Natural killer cell (primary cell): Measurements from ENCODE around the gene EVI5. TPM values are rescaled to one million over a fixed set of nuclear protein-coding genes. Genes with fewer than 3 reads are reported as not detected.

Experiments used
- ATAC-seq, 3 donors: fragments of 150-1000 bp in 2 of 3; fragments of 200-7000 bp in 1 of 3; cut with Tn5 transposase; 1 replicate in 1 of 3; 2 replicates in 2 of 3; pipeline ENCODE4 v1.10.0; 2021; ENCODE audit warnings: mild to moderate bottlenecking in 2 of 3, moderate library complexity in 2 of 3
- DNase-seq, 2 donors: peaks; one replicate each; pipeline versions ENCODE4 v3.0.0 to v3.0.0-alpha.2; 2013 to 2021; ENCODE audit warnings: mixed read lengths in 1 of 2
- H3K27ac ChIP-seq: one replicate; pipeline ENCODE4 v1.5.1; 2013; ENCODE audit warnings: mild to moderate bottlenecking, low read length
- H3K27me3 ChIP-seq: one replicate; pipeline ENCODE4 v1.6.1; 2013; ENCODE audit warnings: low read length; ENCODE audit not compliant: control insufficient read depth, insufficient read depth
- H3K36me3 ChIP-seq: one replicate; pipeline ENCODE4 v1.6.1; 2013; ENCODE audit warnings: low read length; ENCODE audit not compliant: control insufficient read depth, insufficient read depth
- H3K4me1 ChIP-seq: one replicate; pipeline ENCODE4 v1.6.1; 2013; ENCODE audit warnings: low read length; ENCODE audit not compliant: control insufficient read depth, insufficient read depth
- H3K4me3 ChIP-seq: one replicate; pipeline ENCODE4 v1.5.1; 2013; ENCODE audit warnings: low read length
- H3K9me3 ChIP-seq: one replicate; pipeline ENCODE4 v1.6.1; 2013; ENCODE audit warnings: low read length; ENCODE audit not compliant: control insufficient read depth, insufficient read depth
- H3K27ac Mint-ChIP-seq, 2 donors: one replicate each; pipeline ENCODE4 v1.8.0; 2022; ENCODE audit warnings: mild to moderate bottlenecking in 2 of 2, mixed read lengths in 2 of 2, moderate library complexity in 1 of 2
- H3K27me3 Mint-ChIP-seq, 2 donors: one replicate each; pipeline ENCODE4 v1.8.0; 2022; ENCODE audit warnings: low read depth in 2 of 2, mixed read lengths in 2 of 2
- H3K36me3 Mint-ChIP-seq: one replicate; pipeline ENCODE4 v1.8.0; 2022; ENCODE audit warnings: mixed read lengths
- H3K4me1 Mint-ChIP-seq, 2 donors: one replicate each; pipeline ENCODE4 v1.8.0; 2022; ENCODE audit warnings: mixed read lengths in 2 of 2
- H3K4me3 Mint-ChIP-seq: one replicate; pipeline ENCODE4 v1.8.0; 2022; ENCODE audit warnings: mild to moderate bottlenecking, moderate library complexity, mixed read lengths
- H3K9me3 Mint-ChIP-seq, 2 donors: one replicate each; pipeline ENCODE4 v1.8.0; 2022; ENCODE audit warnings: mixed read lengths in 2 of 2
- WGBS: methylation state at CpG from one replicate; pipeline ENCODE4 v1.1.7; 2013; ENCODE audit warnings: missing lambda C conversion rate; ENCODE audit not compliant: insufficient coverage; 5-methylcytosine and 5-hydroxymethylcytosine counted together
- intact Hi-C: fragments of 100-400 bp; cut with micrococcal nuclease; formaldehyde crosslinking; loops from one replicate; pipeline ENCODE4 v1.14.2; 2022
- total RNA-seq, 4 donors: library from RNA; stranded (reverse); fragments of 120-200 nt in 1 of 4; gene quantifications; one replicate each; pipeline versions ENCODE4 v1.2.3 to v1.2.4, GENCODE V29; 2013 to 2022
- TF ChIP-seq, protein P1 (sequence below): fragments of 200-600 bp; IDR thresholded peaks from one replicate; pipeline ENCODE4 v1.8.0; 2022; ENCODE audit warnings: antibody characterized with exemption

EVI5 gene
- total RNA-seq, 3 donors from 2014 or later (not counting 1 experiment from before 2014, with no cell fraction given) = 3.9 to 6.0 (median 5.5) TPM

DNA sequence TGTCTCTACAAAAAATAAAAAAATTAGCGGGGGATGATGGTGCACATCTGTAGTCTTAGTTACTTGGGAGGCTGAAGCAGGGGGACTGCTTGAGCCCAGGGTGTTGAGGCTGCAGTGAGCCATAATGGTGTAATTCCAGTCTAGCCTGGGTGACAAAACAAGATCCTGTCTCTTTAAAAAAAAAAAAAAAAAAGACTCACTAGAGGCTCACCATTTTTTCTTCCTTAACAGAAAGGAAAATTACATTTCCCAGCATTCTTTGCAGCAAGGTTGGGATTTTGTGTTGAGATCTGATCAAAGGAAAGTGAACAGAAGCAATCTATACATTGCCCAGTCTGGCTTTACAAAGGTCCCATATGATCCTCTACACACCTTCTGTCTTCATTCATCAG, 319.7 kb downstream of the EVI5 start:
- Histone ChIP-seq H3K4me3 (no peak overlapping the region), H3K9me3 (no peaks in the 10 kb centered on the region), H3K27me3 (no peaks in the 10 kb centered on the region), H3K36me3 (no peaks in the 10 kb centered on the region), H3K27ac (no peak overlapping the region), H3K4me1 (peaks cover 23% of the 10 kb centered on the region)
- H3K27me3 Mint-ChIP-seq = no peaks in the 10 kb centered on the region
- no peaks in the 10 kb centered on the region for H3K9me3 Mint-ChIP-seq
- H3K36me3 Mint-ChIP-seq = no peaks in the 10 kb centered on the region
- H3K4me3 Mint-ChIP-seq = no peak overlapping the region
- peak overlapping the region; percentile 82 to 85 for H3K27ac Mint-ChIP-seq
- ATAC-seq (peak in 2 of 3 donors; percentile 9 to 13), DNase-seq (no peak)
- intact Hi-C loops = no loop called here
- peaks cover 49 to 58% of the 10 kb centered on the region in 2 donors for H3K4me1 Mint-ChIP-seq
- TF ChIP-seq, protein P1, sequence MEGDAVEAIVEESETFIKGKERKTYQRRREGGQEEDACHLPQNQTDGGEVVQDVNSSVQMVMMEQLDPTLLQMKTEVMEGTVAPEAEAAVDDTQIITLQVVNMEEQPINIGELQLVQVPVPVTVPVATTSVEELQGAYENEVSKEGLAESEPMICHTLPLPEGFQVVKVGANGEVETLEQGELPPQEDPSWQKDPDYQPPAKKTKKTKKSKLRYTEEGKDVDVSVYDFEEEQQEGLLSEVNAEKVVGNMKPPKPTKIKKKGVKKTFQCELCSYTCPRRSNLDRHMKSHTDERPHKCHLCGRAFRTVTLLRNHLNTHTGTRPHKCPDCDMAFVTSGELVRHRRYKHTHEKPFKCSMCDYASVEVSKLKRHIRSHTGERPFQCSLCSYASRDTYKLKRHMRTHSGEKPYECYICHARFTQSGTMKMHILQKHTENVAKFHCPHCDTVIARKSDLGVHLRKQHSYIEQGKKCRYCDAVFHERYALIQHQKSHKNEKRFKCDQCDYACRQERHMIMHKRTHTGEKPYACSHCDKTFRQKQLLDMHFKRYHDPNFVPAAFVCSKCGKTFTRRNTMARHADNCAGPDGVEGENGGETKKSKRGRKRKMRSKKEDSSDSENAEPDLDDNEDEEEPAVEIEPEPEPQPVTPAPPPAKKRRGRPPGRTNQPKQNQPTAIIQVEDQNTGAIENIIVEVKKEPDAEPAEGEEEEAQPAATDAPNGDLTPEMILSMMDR = no peak
- WGBS = 100% methylated on average over 1 of the region's 1 CpG

DNA sequence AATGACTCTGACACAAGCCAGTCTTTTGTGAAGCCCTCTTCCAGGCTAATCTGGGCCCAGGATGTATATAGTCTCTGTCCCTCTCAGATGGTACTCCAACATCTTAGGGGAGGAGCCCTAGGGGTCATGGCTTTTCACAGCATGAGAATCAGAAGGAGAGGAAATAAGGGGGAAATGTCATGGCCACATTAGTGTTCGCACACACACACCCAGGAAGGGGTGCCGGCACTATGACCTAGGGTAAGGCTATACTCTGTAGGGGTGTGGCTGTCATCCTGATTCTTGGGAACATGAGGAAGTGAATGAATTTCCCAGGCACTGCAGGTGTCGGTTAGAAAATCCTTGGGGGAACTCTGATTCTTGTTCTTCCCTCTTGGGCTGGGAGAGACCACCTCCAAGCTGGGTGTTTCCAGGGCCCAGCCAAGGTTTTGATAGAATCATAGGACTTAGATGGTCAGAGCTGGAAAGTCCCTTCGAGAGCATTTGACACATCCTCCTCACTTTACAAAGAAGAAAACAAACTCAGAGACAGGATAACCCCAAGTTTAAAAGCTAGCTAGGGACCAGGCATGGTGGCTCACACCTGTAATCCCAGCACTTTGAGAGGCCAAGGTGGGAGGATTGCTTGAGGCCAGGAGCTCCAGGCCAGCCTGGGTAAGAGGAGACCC, 320.2 kb downstream of the EVI5 start:
- Histone ChIP-seq H3K27me3 (no peaks in the 10 kb centered on the region), H3K36me3 (no peaks in the 10 kb centered on the region), H3K27ac (peak overlapping the region; percentile 8), H3K4me3 (no peak overlapping the region), H3K4me1 (peaks cover 28% of the 10 kb centered on the region), H3K9me3 (no peaks in the 10 kb centered on the region)
- H3K4me1 Mint-ChIP-seq = peaks cover 55 to 62% of the 10 kb centered on the region in 2 donors
- H3K27ac Mint-ChIP-seq = peak overlapping the region; percentile 82 to 85
- ATAC-seq (peak; percentile 73 to 76 (median 74)), DNase-seq (no peak)
- TF ChIP-seq, protein P1 = no peak
- H3K9me3 Mint-ChIP-seq = no peaks in the 10 kb centered on the region
- no peaks in the 10 kb centered on the region for H3K36me3 Mint-ChIP-seq
- no peaks in the 10 kb centered on the region for H3K27me3 Mint-ChIP-seq
- intact Hi-C loops = no loop called here
- peak overlapping the region; percentile 80 for H3K4me3 Mint-ChIP-seq
- WGBS = 48% methylated on average over 4 of the region's 4 CpGs

DNA sequence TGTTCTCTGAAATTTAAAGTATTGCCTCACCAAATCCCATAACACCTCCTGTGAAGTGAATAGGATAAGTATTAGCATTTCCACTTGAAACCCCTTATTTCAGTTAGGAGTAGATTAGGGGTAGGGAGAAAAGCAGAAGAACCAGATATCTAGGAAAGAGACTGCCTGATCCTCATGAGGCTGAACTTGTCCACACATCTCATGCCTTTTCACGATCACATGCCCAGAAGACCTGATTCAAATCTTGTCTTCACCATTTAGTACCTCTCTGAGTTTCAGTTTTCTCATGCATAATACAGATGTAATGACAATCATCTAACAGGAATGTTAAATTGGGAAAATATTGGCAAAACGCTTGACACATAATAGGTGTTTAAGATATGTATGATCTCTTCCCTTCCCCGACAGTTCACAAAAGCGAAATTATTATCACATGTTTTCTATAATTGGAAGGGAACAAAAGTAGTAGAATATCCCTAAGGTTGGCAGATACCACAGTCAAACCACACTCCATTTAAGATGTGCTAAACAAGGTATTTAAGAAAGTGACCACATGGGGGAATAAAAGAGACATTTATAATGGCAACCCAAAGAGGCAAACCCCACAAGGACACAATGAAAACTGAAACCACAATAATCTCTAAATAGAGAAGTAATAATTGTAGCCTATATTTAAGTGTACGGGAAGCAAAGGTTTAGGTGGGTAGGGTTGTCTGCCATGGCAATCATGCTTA, 323.4 kb downstream of the EVI5 start:
- no peaks in the 10 kb centered on the region for H3K27me3 Mint-ChIP-seq
- H3K36me3 Mint-ChIP-seq = no peaks in the 10 kb centered on the region
- DNase-seq (peak in 1 of 2 donors; percentile 47), ATAC-seq (no peak)
- no peaks in the 10 kb centered on the region for H3K9me3 Mint-ChIP-seq
- TF ChIP-seq, protein P1 = no peak
- Histone ChIP-seq H3K27ac (no peak overlapping the region), H3K27me3 (no peaks in the 10 kb centered on the region), H3K9me3 (no peaks in the 10 kb centered on the region), H3K4me1 (peaks cover 30% of the 10 kb centered on the region), H3K36me3 (no peaks in the 10 kb centered on the region), H3K4me3 (no peak overlapping the region)
- peak overlapping the region; percentile 46 to 59 for H3K27ac Mint-ChIP-seq
- intact Hi-C loops = no loop called here
- 80% methylated on average over 1 of the region's 5 CpGs for WGBS
- H3K4me3 Mint-ChIP-seq = peak overlapping the region; percentile 66
- H3K4me1 Mint-ChIP-seq = peaks cover 53 to 59% of the 10 kb centered on the region in 2 donors
